H1 (cell line): Measurements from ENCODE around the gene STARD9. TPM values are rescaled to one million over a fixed set of nuclear protein-coding genes. Genes with fewer than 3 reads are reported as not detected.

ENCODE experiments used
- CTCF ChIA-PET: fragments of 300-600 bp; sonication (Branson Sonifier 250); formaldehyde crosslinking; loops from one replicate; lab custom pipeline; 2021; ENCODE audit not compliant: partially characterized antibody; lab: Charles Lee
- POLR2A ChIA-PET: fragments of 300-600 bp; sonication (Branson Sonifier 250); formaldehyde crosslinking; loops from one replicate; lab custom pipeline; 2021; ENCODE audit warnings: inconsistent platforms; ENCODE audit not compliant: partially characterized antibody; lab: Charles Lee
- DNase-seq, 2 experiments: peaks; one replicate each; pipeline versions ENCODE4 v3.0.0 to v3.0.0-alpha.2; 2010 to 2022; ENCODE audit warnings: low spot score in 2 of 2, low read depth in 1 of 2, mixed read lengths in 1 of 2
- FAIRE-seq: peaks from 2 replicates; lab custom pipeline; 2011; peaks lifted over from hg19 to GRCh38; lab: Jason Lieb, UNC
- H2AFZ ChIP-seq: 2 replicates; pipeline ENCODE4 v1.8.1; 2012; ENCODE audit warnings: low read length, inconsistent platforms
- H2AK5ac ChIP-seq: 2 replicates; pipeline ENCODE4 v1.6.1; 2013; ENCODE audit warnings: low read depth, low read length
- H2BK120ac ChIP-seq: replicated peaks from 2 replicates; pipeline ENCODE3; 2013; ENCODE audit warnings: low read depth, low read length, inconsistent platforms
- H2BK12ac ChIP-seq: 2 replicates; pipeline ENCODE4 v1.6.1; 2013; ENCODE audit warnings: low read depth, low read length
- H2BK15ac ChIP-seq: 2 replicates; pipeline ENCODE4 v1.6.1; 2013; ENCODE audit warnings: low read length
- H2BK20ac ChIP-seq: 2 replicates; pipeline ENCODE4 v1.6.1; 2013; ENCODE audit warnings: low read length
- H2BK5ac ChIP-seq: 2 replicates; pipeline ENCODE4 v1.6.1; 2013; ENCODE audit warnings: low read depth, low read length
- H3K14ac ChIP-seq: 2 replicates; pipeline ENCODE4 v1.6.1; 2013; ENCODE audit warnings: inconsistent platforms; ENCODE audit not compliant: insufficient read length
- H3K18ac ChIP-seq: 2 replicates; pipeline ENCODE4 v1.6.1; 2013; ENCODE audit warnings: low read length; ENCODE audit errors: extremely low read depth
- H3K23ac ChIP-seq: 2 replicates; pipeline ENCODE4 v1.6.1; 2013; ENCODE audit warnings: inconsistent platforms; ENCODE audit not compliant: insufficient read length
- H3K23me2 ChIP-seq: 2 replicates; pipeline ENCODE4 v1.6.1; 2013; ENCODE audit warnings: low read depth, low read length
- H3K27ac ChIP-seq: 2 replicates; pipeline ENCODE4 v1.6.1; 2011; ENCODE audit warnings: low read depth, low read length, inconsistent platforms
- H3K27me3 ChIP-seq, 4 experiments: replicated peaks in 1 of 4; 1 replicate in 1 of 4; 2 replicates in 3 of 4; pipeline versions ENCODE4 v1.6.1 to v1.8.1; 2011 to 2013; ENCODE audit warnings: low read length in 3 of 4, mild to moderate bottlenecking in 3 of 4, inconsistent platforms in 2 of 4, mixed read lengths in 2 of 4, moderate library complexity in 1 of 4; ENCODE audit not compliant: control insufficient read depth in 3 of 4, insufficient read depth in 3 of 4; ENCODE audit errors: extremely low read depth in 1 of 4
- H3K36me3 ChIP-seq, 4 experiments: 2 replicates each; pipeline versions ENCODE4 v1.6.1 to v1.8.1; 2011 to 2013; ENCODE audit warnings: mild to moderate bottlenecking in 4 of 4, low read length in 3 of 4, moderate library complexity in 2 of 4, control low read depth in 1 of 4, inconsistent platforms in 1 of 4; ENCODE audit not compliant: insufficient read depth in 4 of 4, control insufficient read depth in 2 of 4
- H3K4ac ChIP-seq: replicated peaks from 2 replicates; pipeline ENCODE3; 2013; ENCODE audit warnings: low read length, low read depth, mixed read lengths, inconsistent platforms; ENCODE audit not compliant: insufficient read length
- H3K4me1 ChIP-seq, 4 experiments: replicated peaks in 1 of 4; 1 replicate in 1 of 4; 2 replicates in 3 of 4; pipeline versions ENCODE4 v1.6.1 to v1.8.1; 2011 to 2013; ENCODE audit warnings: low read length in 3 of 4, inconsistent platforms in 2 of 4, mixed read lengths in 1 of 4; ENCODE audit not compliant: insufficient read depth in 4 of 4, control insufficient read depth in 3 of 4
- H3K4me2 ChIP-seq, 2 experiments: 2 replicates each; pipeline versions ENCODE4 v1.6.1 to v1.8.1; 2011 to 2013; ENCODE audit warnings: low read depth in 2 of 2, low read length in 2 of 2, control low read depth in 1 of 2, inconsistent platforms in 1 of 2, mild to moderate bottlenecking in 1 of 2; ENCODE audit not compliant: insufficient read depth in 1 of 2
- H3K4me3 ChIP-seq, 4 experiments: fragments of 200-600, 300-600 bp in 1 of 4; sonication (generic), shearing (Covaris generic), sonication (Bioruptor Twin) in 1 of 4; 2 replicates each; pipeline versions ENCODE4 v1.5.1 to v1.8.1; 2011 to 2016; ENCODE audit warnings: low read length in 4 of 4, low read depth in 3 of 4, control low read depth in 2 of 4, inconsistent platforms in 2 of 4, mild to moderate bottlenecking in 2 of 4, mixed read lengths in 1 of 4, moderate library complexity in 1 of 4; ENCODE audit not compliant: insufficient read depth in 2 of 4; ENCODE audit errors: extremely low read depth in 1 of 4
- H3K56ac ChIP-seq: replicated peaks from 2 replicates; pipeline ENCODE3; 2013; ENCODE audit warnings: low read depth, mild to moderate bottlenecking, mixed read lengths, low read length, inconsistent platforms; ENCODE audit not compliant: insufficient read length
- H3K79me1 ChIP-seq: 2 replicates; pipeline ENCODE4 v1.6.1; 2013; ENCODE audit warnings: low read depth, low read length, control low read depth
- H3K79me2 ChIP-seq, 2 experiments: 2 replicates each; pipeline versions ENCODE4 v1.6.1 to v1.8.1; 2012 to 2013; ENCODE audit warnings: low read length in 2 of 2, mild to moderate bottlenecking in 2 of 2, inconsistent platforms in 1 of 2; ENCODE audit not compliant: insufficient read depth in 2 of 2, control insufficient read depth in 1 of 2
- H3K9ac ChIP-seq, 4 experiments: replicated peaks in 1 of 4; 1 replicate in 1 of 4; 2 replicates in 3 of 4; pipeline versions ENCODE4 v1.6.1 to v1.8.1; 2011 to 2013; ENCODE audit warnings: low read depth in 3 of 4, low read length in 3 of 4, control low read depth in 2 of 4, mild to moderate bottlenecking in 2 of 4, moderate library complexity in 2 of 4, inconsistent platforms in 1 of 4; ENCODE audit errors: extremely low read depth in 1 of 4
- H3K9me3 ChIP-seq, 2 experiments: 2 replicates each; pipeline versions ENCODE4 v1.6.1 to v1.8.1; 2012 to 2013; ENCODE audit warnings: mild to moderate bottlenecking in 2 of 2, moderate library complexity in 2 of 2, control low read depth in 1 of 2, inconsistent platforms in 1 of 2, low read depth in 1 of 2, low read length in 1 of 2, mixed read lengths in 1 of 2; ENCODE audit not compliant: insufficient read depth in 2 of 2
- H4K20me1 ChIP-seq, 2 experiments: replicated peaks in 1 of 2; 2 replicates each; pipeline versions ENCODE3 to v1.8.1; 2011 to 2013; ENCODE audit warnings: inconsistent platforms in 2 of 2, low read length in 2 of 2, mild to moderate bottlenecking in 1 of 2; ENCODE audit not compliant: insufficient read depth in 2 of 2, control insufficient read depth in 1 of 2
- H4K5ac ChIP-seq: 2 replicates; pipeline ENCODE4 v1.6.1; 2013; ENCODE audit warnings: low read length, low read depth, mixed read lengths, inconsistent platforms; ENCODE audit not compliant: insufficient read length
- H4K8ac ChIP-seq: 2 replicates; pipeline ENCODE4 v1.8.0; 2013; ENCODE audit warnings: mild to moderate bottlenecking, moderate library complexity, low read length, inconsistent platforms; ENCODE audit not compliant: insufficient read depth; ENCODE audit errors: extremely low read depth
- H4K91ac ChIP-seq: replicated peaks from 2 replicates; pipeline ENCODE3; 2013; ENCODE audit warnings: low read length, mixed read lengths, inconsistent platforms; ENCODE audit not compliant: insufficient read length
- KDM1A ChIP-seq: fragments of 200-600, 300-600 bp; sonication (generic); IDR thresholded peaks from 2 replicates; pipeline ENCODE4 v1.7.1; 2016; ENCODE audit warnings: mild to moderate bottlenecking, low read length, borderline replicate concordance
- NANOG ChIP-seq: IDR thresholded peaks from 2 replicates; pipeline ENCODE4 v1.6.1; 2011; ENCODE audit warnings: low read length, low read depth, mild to moderate bottlenecking, inconsistent platforms; ENCODE audit not compliant: insufficient read depth, poor library complexity, severe bottlenecking
- POLR2A ChIP-seq, 2 experiments: IDR thresholded peaks; 1 replicate in 1 of 2; 2 replicates in 1 of 2; pipeline ENCODE4 v1.6.1; 2011; ENCODE audit warnings: low read depth in 2 of 2, low read length in 2 of 2, mild to moderate bottlenecking in 2 of 2; ENCODE audit errors: control extremely low read depth in 1 of 2
- RNF2 ChIP-seq: fragments of 200-900, 300-1000 bp; sonication (generic); IDR thresholded peaks from 2 replicates; pipeline ENCODE4 v1.7.1; 2016; ENCODE audit warnings: borderline replicate concordance, low read depth, mild to moderate bottlenecking, antibody characterized with exemption, low read length; ENCODE audit not compliant: poor library complexity, severe bottlenecking; ENCODE audit errors: missing control alignments
- SIRT6 ChIP-seq: IDR thresholded peaks from one replicate; pipeline ENCODE4 v1.7.1; 2012; ENCODE audit warnings: low read length, inconsistent platforms
- SP1 ChIP-seq: IDR thresholded peaks from 2 replicates; pipeline ENCODE4 v1.6.1; 2011; ENCODE audit warnings: low read depth, low read length
- SP2 ChIP-seq: IDR thresholded peaks from 2 replicates; pipeline ENCODE4 v1.6.1; 2012; ENCODE audit warnings: mild to moderate bottlenecking, low read length, inconsistent platforms
- TBP ChIP-seq: IDR thresholded peaks from 2 replicates; pipeline ENCODE4 v1.6.1; 2011; ENCODE audit warnings: low read depth, low read length, improper control_type of control experiment
- WGBS, 2 experiments: shearing (Covaris generic) in 1 of 2; methylation state at CpG; one replicate each; pipeline versions ENCODE4 v1.1.6 to v1.1.7; 2013 to 2015; ENCODE audit warnings: low lambda C conversion rate in 2 of 2, mixed read lengths in 2 of 2, inconsistent platforms in 1 of 2, low coverage in 1 of 2, missing lambda C conversion rate in 1 of 2; ENCODE audit not compliant: insufficient replicate concordance in 2 of 2, insufficient coverage in 1 of 2, insufficient read length in 1 of 2; ENCODE audit errors: extremely low coverage in 1 of 2, missing lambda C conversion rate in 1 of 2; 5-methylcytosine and 5-hydroxymethylcytosine counted together
- polyA plus RNA-seq, 7 experiments: library from polyadenylated mRNA; depleted of rRNA in 3 of 7; stranded (reverse) in 5 of 7; unstranded in 2 of 7; fragments of >200 nt in 5 of 7; fragments of 200-250 nt in 2 of 7; gene quantifications; 1 replicate in 5 of 7; 2 replicates in 1 of 7; 4 replicates in 1 of 7; pipeline versions ENCODE4 v1.2.1 to v1.2.3, GENCODE V29; 2011 to 2013; ENCODE audit warnings: missing spikeins in 2 of 7, mixed read lengths in 2 of 7
- total RNA-seq: library from RNA; stranded (reverse); fragmentation: NEBNext Ultra II Directional; extraction: Animal tissue kit (Norgen Biotek cat#: 25700); gene quantifications from 2 replicates; pipeline ENCODE4 v1.2.1, GENCODE V29; 2021

STARD9 gene
- total and polyA plus RNA-seq, 2 of the 8 experiments (the other 6 are each of a cell fraction or from before 2014, with no cell fraction given) = 2.8 to 7.0 TPM

GRCh38 chr15:42707068-42707467, 131.7 kb downstream of the STARD9 start:
- no peak for FAIRE-seq
- no peak for TF ChIP-seq SP2
- TF ChIP-seq SIRT6 = no peak
- no peak for TF ChIP-seq RNF2
- no peak for TF ChIP-seq KDM1A
- no peak for TF ChIP-seq SP1
- no peak for TF ChIP-seq POLR2A (IDR thresholded peaks at IDR 0.05; ENCODE audit: control extremely low read depth in 1 of 2, low read depth in 2 of 2, low read length in 2 of 2)
- TF ChIP-seq NANOG = no peak
- TF ChIP-seq TBP = no peak
- Histone ChIP-seq H2BK120ac (no peak overlapping the region), H2BK5ac (no peak overlapping the region), H3K4me2 (no peak overlapping the region), H4K8ac (no peak overlapping the region), H3K14ac (no peak overlapping the region), H3K4ac (no peak overlapping the region), H4K20me1 (peaks cover 0 to 2% of the 10 kb centered on the region in 2 experiments), H2BK15ac (no peak overlapping the region), H2AK5ac (no peak overlapping the region), H3K23ac (no peak overlapping the region), H3K27ac (no peak overlapping the region), H2AFZ (no peak overlapping the region), H3K36me3 (no peaks in the 10 kb centered on the region), H3K9me3 (no peaks in the 10 kb centered on the region), H3K23me2 (no peaks in the 10 kb centered on the region), H3K56ac (no peak overlapping the region), H3K4me1 (no peaks in the 10 kb centered on the region), H3K79me2 (no peaks in the 10 kb centered on the region), H2BK20ac (no peak overlapping the region), H3K79me1 (no peaks in the 10 kb centered on the region), H3K27me3 (no peaks in the 10 kb centered on the region), H2BK12ac (no peak overlapping the region), H3K18ac (no peak overlapping the region), H4K5ac (no peak overlapping the region), H3K4me3 (no peak overlapping the region), H3K9ac (no peak overlapping the region), H4K91ac (no peak overlapping the region)
- WGBS, 2 experiments = 87% methylated on average over 2 of the region's 2 CpGs; no CpG with 5 or more reads in 1 of the 2 experiments
- POLR2A ChIA-PET = no interaction called here
- DNase-seq = no peak
- CTCF ChIA-PET = interaction anchor here (1.3 to 4.7 kb wide), 2 partner anchors 16 to 17 kb away, joined by 3 to 27 read pairs; no protein-coding TSS in a partner anchor
